Subcutaneous abdominal adipose tissue (tissue), 5 donors: Measurements from ENCODE around the gene C17orf67.

Experiments used
- H3K27ac ChIP-seq: one replicate; pipeline ENCODE4 v1.7.0; 2013; ENCODE audit warnings: low read depth, mild to moderate bottlenecking, inconsistent platforms, low read length, moderate library complexity
- H3K27me3 ChIP-seq, 5 donors: one replicate each; pipeline ENCODE4 v1.7.0; 2013; ENCODE audit warnings: low read length in 5 of 5, inconsistent platforms in 1 of 5; ENCODE audit not compliant: control insufficient read depth in 5 of 5, insufficient read depth in 4 of 5
- H3K36me3 ChIP-seq, 5 donors: one replicate each; pipeline ENCODE4 v1.7.0; 2013; ENCODE audit warnings: low read length in 5 of 5; ENCODE audit not compliant: control insufficient read depth in 5 of 5, insufficient read depth in 5 of 5
- H3K4me1 ChIP-seq, 5 donors: one replicate each; pipeline ENCODE4 v1.7.0; 2013; ENCODE audit warnings: low read length in 5 of 5, mild to moderate bottlenecking in 3 of 5, moderate library complexity in 1 of 5; ENCODE audit not compliant: control insufficient read depth in 5 of 5, insufficient read depth in 5 of 5
- H3K4me3 ChIP-seq, 5 donors: one replicate each; pipeline ENCODE4 v1.7.0; 2013; ENCODE audit warnings: low read length in 5 of 5, low read depth in 1 of 5
- H3K9ac ChIP-seq, 5 donors: one replicate each; pipeline ENCODE4 v1.7.0; 2013; ENCODE audit warnings: low read length in 5 of 5, mild to moderate bottlenecking in 4 of 5, moderate library complexity in 3 of 5
- H3K9me3 ChIP-seq, 5 donors: one replicate each; pipeline ENCODE4 v1.7.0; 2013; ENCODE audit warnings: low read length in 5 of 5; ENCODE audit not compliant: control insufficient read depth in 5 of 5
- donor health status: healthy.
- donor health status: healthy.
- donor health status: healthy.
- donor health status: healthy.
- donor health status: healthy.

The C17orf67 gene

DNA sequence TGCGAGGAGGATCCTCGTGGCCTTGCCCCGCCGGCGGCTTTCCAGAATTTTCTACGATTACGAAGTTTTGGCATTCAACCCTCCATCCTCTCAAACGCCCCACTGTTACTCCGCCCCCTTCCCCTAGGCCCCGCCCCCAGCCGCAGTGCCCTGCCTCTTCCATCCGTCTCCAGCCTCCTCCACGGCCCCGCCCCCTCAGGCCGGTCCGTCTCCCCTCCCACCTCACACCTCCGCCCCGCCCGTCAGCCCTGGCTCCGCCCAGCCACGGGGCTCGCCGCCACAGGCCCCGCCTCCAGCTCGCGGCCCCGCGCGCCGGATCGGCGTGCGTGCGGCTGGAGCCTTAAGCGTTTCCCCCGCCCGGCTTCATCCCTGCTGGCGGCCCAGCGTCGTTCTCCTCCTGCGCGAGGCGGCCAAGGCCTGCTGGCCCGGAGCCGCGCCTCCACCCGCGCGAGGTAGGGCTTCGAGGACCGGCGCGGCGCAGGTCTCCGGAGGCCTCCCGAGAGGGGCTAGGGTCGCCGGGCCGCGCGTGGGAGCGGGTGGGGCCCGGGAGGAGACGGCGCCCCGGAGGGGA lies at the start of gene C17orf67, which contains the start of gene DGKE:
TSS of gene C17orf67 (minus strand) at position 112 of the 571 bp plus-strand sequence. CDS start 18,110 bp downstream, outside the sequence.
TSS of gene DGKE (plus strand) at position 343 of the 571 bp plus-strand sequence. CDS start 645 bp downstream, outside the sequence.
- Histone ChIP-seq H3K36me3 (peaks cover 0 to 8% (median 0%) of the 10 kb centered on the region in 5 donors), H3K9ac (peak within 1 kb of the TSS in 4 of 5 donors; percentile 26 to 76 (median 70)), H3K4me1 (peaks cover 0 to 55% (median 30%) of the 10 kb centered on the region in 5 donors), H3K27ac (peak within 1 kb of the TSS; percentile 72), H3K4me3 (peak within 1 kb of the TSS; percentile 62 to 85 (median 80)), H3K9me3 (no peaks in the 10 kb centered on the region), H3K27me3 (peaks cover 0 to 2% (median 0%) of the 10 kb centered on the region in 5 donors)

GRCh38 chr17:56881685-56882295 lies 48.1 kb upstream of the C17orf67 start:
- peaks cover 0 to 2% (median 0%) of the 10 kb centered on the region in 5 donors for H3K27me3 ChIP-seq

DNA sequence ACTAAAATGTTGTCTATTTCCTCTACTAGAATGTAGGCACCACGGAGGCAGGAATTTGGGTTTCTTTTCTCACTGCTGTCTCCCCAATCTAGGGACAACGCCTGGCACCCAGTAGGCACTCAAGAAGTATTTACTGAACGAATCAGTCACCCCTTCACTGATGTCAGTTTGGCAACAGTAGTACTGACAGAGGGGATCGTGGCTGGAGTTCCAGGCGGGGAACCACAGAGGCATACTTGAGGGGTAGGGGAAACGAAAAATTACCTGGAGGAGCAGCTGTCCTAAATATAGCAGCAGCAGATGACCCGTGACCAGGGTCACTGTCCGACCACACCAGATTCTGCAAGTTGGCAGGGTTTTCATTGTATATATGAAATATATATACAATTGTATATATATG lies 46.9 kb upstream of the C17orf67 start:
- Histone ChIP-seq H3K36me3 (peaks cover 0 to 7% (median 0%) of the 10 kb centered on the region in 5 donors), H3K27ac (no peak overlapping the region), H3K9ac (no peak overlapping the region), H3K4me1 (peaks cover 0 to 11% (median 0%) of the 10 kb centered on the region in 5 donors), H3K27me3 (peaks cover 0 to 2% (median 0%) of the 10 kb centered on the region in 5 donors), H3K9me3 (peaks cover 0 to 3% (median 0%) of the 10 kb centered on the region in 5 donors), H3K4me3 (no peak overlapping the region)

More at GRCh38 chr17:56881685-56882295, 48.1 kb upstream of the C17orf67 start:
- peaks cover 0 to 3% (median 0%) of the 10 kb centered on the region in 5 donors for H3K9me3 ChIP-seq
- peaks cover 0 to 14% (median 0%) of the 10 kb centered on the region in 5 donors for H3K4me1 ChIP-seq
- no peak overlapping the region for H3K27ac ChIP-seq
- H3K9ac ChIP-seq, result no peak overlapping the region
- H3K4me3 ChIP-seq, result no peak overlapping the region
- H3K36me3 ChIP-seq, result peaks cover 2 to 13% (median 6%) of the 10 kb centered on the region in 5 donors

DNA sequence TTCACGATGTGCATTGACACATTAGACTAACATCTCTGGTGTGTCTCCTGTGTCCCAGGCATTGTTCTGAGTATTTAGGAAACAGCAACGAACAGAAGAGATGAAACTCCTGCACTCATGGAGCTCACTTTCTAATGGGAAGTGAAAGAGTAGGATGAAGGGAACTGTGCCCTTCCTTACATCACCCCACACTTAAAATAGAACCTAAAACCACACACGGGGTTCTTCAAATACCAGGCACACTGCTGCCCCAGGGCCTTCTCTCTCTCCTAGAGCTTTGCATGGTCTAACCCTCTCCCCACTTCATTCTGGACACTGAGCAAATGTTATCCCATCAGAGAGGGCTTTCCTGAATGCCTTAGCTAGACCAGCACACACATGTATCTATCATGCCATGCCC lies 46.4 kb upstream of the C17orf67 start:
- H3K9me3 ChIP-seq, result peaks cover 0 to 3% (median 0%) of the 10 kb centered on the region in 5 donors
- peaks cover 0 to 7% (median 0%) of the 10 kb centered on the region in 5 donors for H3K4me1 ChIP-seq
- H3K27ac ChIP-seq, result no peak overlapping the region
- H3K36me3 ChIP-seq, result peaks cover 0 to 7% (median 0%) of the 10 kb centered on the region in 5 donors
- H3K9ac ChIP-seq, result no peak overlapping the region
- H3K27me3 ChIP-seq, result peaks cover 0 to 2% (median 0%) of the 10 kb centered on the region in 5 donors
- no peak overlapping the region for H3K4me3 ChIP-seq

DNA sequence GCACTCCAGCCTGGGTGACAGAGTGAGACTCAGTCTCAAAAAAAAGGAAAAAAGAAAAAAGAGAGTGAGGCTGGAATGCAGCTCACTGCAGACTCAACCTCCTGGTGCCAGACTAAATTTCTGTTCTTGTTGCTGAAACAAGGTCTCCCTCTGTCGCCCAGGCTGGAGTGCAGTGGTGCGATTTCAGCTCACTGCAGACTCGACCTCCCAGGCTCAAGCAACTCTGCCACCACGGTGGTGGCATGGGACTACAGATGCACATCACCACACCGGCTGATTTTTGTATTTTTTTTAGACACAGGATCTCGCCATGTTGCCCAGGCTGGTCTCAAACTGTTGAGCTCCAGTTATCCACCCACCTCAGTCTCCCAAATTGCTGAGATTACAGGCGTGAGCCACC lies 45.6 kb upstream of the C17orf67 start:
- Histone ChIP-seq H3K27ac (no peak overlapping the region), H3K9ac (no peak overlapping the region), H3K4me3 (no peak overlapping the region), H3K27me3 (peaks cover 0 to 2% (median 0%) of the 10 kb centered on the region in 5 donors), H3K4me1 (peaks cover 0 to 2% (median 0%) of the 10 kb centered on the region in 5 donors), H3K36me3 (peaks cover 0 to under 1% (median 0%) of the 10 kb centered on the region in 5 donors), H3K9me3 (peaks cover 0 to 3% (median 0%) of the 10 kb centered on the region in 5 donors)

DNA sequence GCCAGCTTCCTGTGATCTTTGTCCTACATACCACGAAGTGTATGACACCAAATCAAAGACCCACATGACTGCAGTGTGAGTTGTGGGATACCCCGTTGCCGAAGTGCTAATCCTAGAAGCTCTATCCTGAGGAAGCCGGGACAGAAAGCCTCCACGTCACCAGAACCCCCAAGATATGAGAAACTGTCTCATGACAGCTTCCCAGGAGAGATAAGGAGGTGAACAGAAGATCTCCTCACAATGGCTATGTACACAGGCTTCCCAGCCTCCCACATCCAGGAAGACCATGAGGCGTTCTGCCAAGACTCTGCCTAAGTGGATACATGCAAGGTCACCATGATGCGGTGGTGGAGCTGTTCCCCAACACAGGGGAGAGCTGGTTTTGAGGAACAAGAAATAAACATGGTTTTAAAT lies 43.1 kb upstream of the C17orf67 start:
- no peak overlapping the region for H3K27ac ChIP-seq
- peaks cover 0 to 2% (median 0%) of the 10 kb centered on the region in 5 donors for H3K4me1 ChIP-seq

GRCh38 chr17:56870081-56870651 lies 36.4 kb upstream of the C17orf67 start:
- Histone ChIP-seq H3K27me3 (no peaks in the 10 kb centered on the region), H3K36me3 (no peaks in the 10 kb centered on the region), H3K9me3 (no peaks in the 10 kb centered on the region), H3K4me1 (no peaks in the 10 kb centered on the region), H3K9ac (no peak overlapping the region), H3K4me3 (no peak overlapping the region), H3K27ac (no peak overlapping the region)

More for the DNA sequence above, 43.1 kb upstream of the C17orf67 start:
- no peak overlapping the region for H3K9ac ChIP-seq
- no peak overlapping the region for H3K4me3 ChIP-seq
- H3K36me3 ChIP-seq, result no peaks in the 10 kb centered on the region
- H3K9me3 ChIP-seq, result peaks cover 0 to 3% (median 0%) of the 10 kb centered on the region in 5 donors
- peaks cover 0 to 2% (median 0%) of the 10 kb centered on the region in 5 donors for H3K27me3 ChIP-seq

DNA sequence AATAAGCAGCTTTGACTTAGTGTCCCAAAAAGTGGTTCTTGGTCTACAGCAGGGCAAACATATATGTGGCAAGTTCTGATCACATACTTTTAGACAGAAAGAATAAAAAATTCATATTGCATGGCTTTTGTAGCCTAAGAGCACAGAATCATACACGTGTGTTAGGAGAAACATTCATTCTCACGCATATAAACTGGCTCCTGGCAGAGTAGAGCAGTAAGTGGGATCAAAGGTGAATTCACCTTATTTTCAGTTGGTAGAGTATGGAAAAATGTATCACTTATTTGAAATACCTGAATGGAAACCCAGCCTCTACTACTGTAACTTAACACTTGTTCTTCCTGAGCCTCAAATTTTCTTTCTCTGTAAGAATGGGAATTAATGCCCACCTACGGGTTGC lies 35.0 kb upstream of the C17orf67 start:
- Histone ChIP-seq H3K4me1 (no peaks in the 10 kb centered on the region), H3K9ac (no peak overlapping the region)

GRCh38 chr17:56867948-56868376 lies 34.2 kb upstream of the C17orf67 start:
- no peak overlapping the region for H3K27ac ChIP-seq
- no peaks in the 10 kb centered on the region for H3K4me1 ChIP-seq
- H3K9me3 ChIP-seq, result no peaks in the 10 kb centered on the region
- H3K4me3 ChIP-seq, result no peak overlapping the region
- H3K9ac ChIP-seq, result no peak overlapping the region
- no peaks in the 10 kb centered on the region for H3K27me3 ChIP-seq
- H3K36me3 ChIP-seq, result peaks cover 0 to 7% (median 6%) of the 10 kb centered on the region in 5 donors

More for the DNA sequence above, 35.0 kb upstream of the C17orf67 start:
- Histone ChIP-seq H3K27me3 (no peaks in the 10 kb centered on the region), H3K27ac (no peak overlapping the region), H3K9me3 (no peaks in the 10 kb centered on the region), H3K4me3 (no peak overlapping the region), H3K36me3 (peaks cover 0 to 7% (median 4%) of the 10 kb centered on the region in 5 donors)
